IMR-90 (cell line): Measurements from ENCODE around the gene PKD1L1. TPM values are rescaled to one million over a fixed set of nuclear protein-coding genes. Genes with fewer than 3 reads are reported as not detected.

Experiments used
- ATAC-seq: fragments of 200-7000 bp; cut with Tn5 transposase; 2 replicates; pipeline ENCODE4 v1.9.1; 2020; ENCODE audit warnings: low read depth, mild to moderate bottlenecking, moderate library complexity
- BruUV-seq: library from RNA; stranded (reverse); fragments of 400-500 nt; replicated peaks from 2 replicates; lab custom pipeline; 2021; lab: Mats Ljungman, UMichigan
- CTCF ChIA-PET: fragments of 300-600 bp; formaldehyde crosslinking; extraction: SDS; loops from one replicate; lab custom pipeline; 2021; ENCODE audit warnings: antibody characterized with exemption; lab: Yijun Ruan, JAX
- POLR2A ChIA-PET: fragments of 300-600 bp; sonication (Branson Sonifier 250); formaldehyde crosslinking; loops from one replicate; lab custom pipeline; 2022; ENCODE audit warnings: antibody characterized with exemption; ENCODE audit not compliant: unreplicated experiment; lab: Charles Lee
- DNase-seq: peaks from one replicate; pipeline ENCODE4 v3.0.0; 2013
- H2AFZ ChIP-seq: replicated peaks from 2 replicates; pipeline ENCODE3; 2013; ENCODE audit warnings: low read length, mild to moderate bottlenecking; ENCODE audit not compliant: poor library complexity
- H2AK5ac ChIP-seq: 2 replicates; pipeline ENCODE4 v1.6.1; 2013; ENCODE audit warnings: low read depth, low read length, inconsistent platforms
- H2AK9ac ChIP-seq: replicated peaks from 2 replicates; pipeline ENCODE3; 2013; ENCODE audit warnings: mild to moderate bottlenecking, low read depth, low read length, moderate library complexity; ENCODE audit not compliant: poor library complexity
- H2BK120ac ChIP-seq: 2 replicates; pipeline ENCODE4 v1.6.1; 2013; ENCODE audit warnings: low read depth, low read length, inconsistent platforms
- H2BK15ac ChIP-seq: 3 replicates; pipeline ENCODE4 v1.6.1; 2013; ENCODE audit warnings: low read depth, low read length, inconsistent platforms
- H2BK20ac ChIP-seq: 2 replicates; pipeline ENCODE4 v1.6.1; 2013; ENCODE audit warnings: low read depth, mild to moderate bottlenecking, inconsistent platforms, low read length, moderate library complexity
- H2BK5ac ChIP-seq: 2 replicates; pipeline ENCODE4 v1.6.1; 2013; ENCODE audit warnings: mild to moderate bottlenecking, low read depth, low read length, inconsistent platforms; ENCODE audit not compliant: poor library complexity, severe bottlenecking
- H3K14ac ChIP-seq: replicated peaks from 2 replicates; pipeline ENCODE4 v1.6.1; 2013; ENCODE audit warnings: low read depth, low read length, inconsistent platforms
- H3K18ac ChIP-seq: 2 replicates; pipeline ENCODE4 v1.6.1; 2013; ENCODE audit warnings: low read depth, low read length, control low read depth
- H3K23ac ChIP-seq: 2 replicates; pipeline ENCODE4 v1.6.1; 2013; ENCODE audit warnings: low read depth, low read length, inconsistent platforms
- H3K27ac ChIP-seq: 2 replicates; pipeline ENCODE4 v1.5.1; 2013; ENCODE audit warnings: mild to moderate bottlenecking, control low read depth, low read length; ENCODE audit not compliant: insufficient read depth
- H3K27me3 ChIP-seq: 2 replicates; pipeline ENCODE4 v1.6.1; 2013; ENCODE audit warnings: low read length; ENCODE audit not compliant: control insufficient read depth, insufficient read depth
- H3K36me3 ChIP-seq: 2 replicates; pipeline ENCODE4 v1.6.1; 2013; ENCODE audit warnings: low read length, mixed read lengths; ENCODE audit not compliant: control insufficient read depth, insufficient read depth
- H3K4ac ChIP-seq: 2 replicates; pipeline ENCODE4 v1.6.1; 2013; ENCODE audit warnings: low read depth, low read length, inconsistent platforms
- H3K4me1 ChIP-seq: 2 replicates; pipeline ENCODE4 v1.6.1; 2013; ENCODE audit warnings: low read length, mixed read lengths; ENCODE audit not compliant: control insufficient read depth, insufficient read depth
- H3K4me2 ChIP-seq: 2 replicates; pipeline ENCODE4 v1.6.1; 2013; ENCODE audit warnings: low read depth, mild to moderate bottlenecking, control low read depth, low read length, moderate library complexity
- H3K4me3 ChIP-seq: 2 replicates; pipeline ENCODE4 v1.5.1; 2013; ENCODE audit warnings: low read depth, mild to moderate bottlenecking, control low read depth, low read length, moderate library complexity; ENCODE audit not compliant: insufficient read depth
- H3K56ac ChIP-seq: 2 replicates; pipeline ENCODE4 v1.6.1; 2013; ENCODE audit warnings: low read length, inconsistent platforms; ENCODE audit not compliant: insufficient read depth; ENCODE audit errors: extremely low read depth
- H3K79me1 ChIP-seq, 2 experiments: 2 replicates each; pipeline ENCODE4 v1.6.1; 2013; ENCODE audit warnings: low read length in 2 of 2, inconsistent platforms in 1 of 2, low read depth in 1 of 2
- H3K9ac ChIP-seq: 2 replicates; pipeline ENCODE4 v1.6.1; 2013; ENCODE audit warnings: low read depth, low read length, control low read depth
- H3K9me1 ChIP-seq: 2 replicates; pipeline ENCODE4 v1.6.1; 2013; ENCODE audit warnings: low read length, inconsistent platforms; ENCODE audit not compliant: insufficient read depth
- H3K9me3 ChIP-seq: 2 replicates; pipeline ENCODE4 v1.6.1; 2013; ENCODE audit warnings: low read length; ENCODE audit not compliant: control insufficient read depth, insufficient read depth
- H4K20me1 ChIP-seq: 2 replicates; pipeline ENCODE4 v1.6.1; 2013; ENCODE audit warnings: low read length, inconsistent platforms; ENCODE audit not compliant: insufficient read depth
- H4K5ac ChIP-seq: 2 replicates; pipeline ENCODE4 v1.6.1; 2013; ENCODE audit warnings: mild to moderate bottlenecking, low read depth, low read length, control low read depth
- H4K8ac ChIP-seq, 2 experiments: 2 replicates each; pipeline ENCODE4 v1.6.1; 2013; ENCODE audit warnings: low read depth in 2 of 2, low read length in 2 of 2, control low read depth in 1 of 2, inconsistent platforms in 1 of 2
- H4K91ac ChIP-seq: 2 replicates; pipeline ENCODE4 v1.6.1; 2013; ENCODE audit warnings: low read depth, low read length, inconsistent platforms; ENCODE audit not compliant: insufficient read depth
- CEBPB ChIP-seq: IDR thresholded peaks from 2 replicates; pipeline ENCODE4 v1.6.1; 2012; ENCODE audit warnings: low read depth, low read length, improper control_type of control experiment
- CHD1 ChIP-seq: IDR thresholded peaks from 2 replicates; pipeline ENCODE4 v1.6.1; 2012; ENCODE audit warnings: low read depth, low read length, improper control_type of control experiment
- MAZ ChIP-seq: IDR thresholded peaks from 2 replicates; pipeline ENCODE4 v1.6.1; 2012; ENCODE audit warnings: low read depth, mild to moderate bottlenecking, low read length, improper control_type of control experiment, moderate library complexity, borderline replicate concordance
- MXI1 ChIP-seq: IDR thresholded peaks from 2 replicates; pipeline ENCODE4 v1.6.1; 2012; ENCODE audit warnings: low read depth, mild to moderate bottlenecking, low read length, moderate library complexity, borderline replicate concordance
- NFE2L2 ChIP-seq: fragments of 150-350 bp; IDR thresholded peaks from 2 replicates; pipeline ENCODE4 v1.6.1; 2016; ENCODE audit warnings: low read depth, mild to moderate bottlenecking, low read length
- POLR2A ChIP-seq: IDR thresholded peaks from 2 replicates; pipeline ENCODE4 v1.6.1; 2012; ENCODE audit warnings: mild to moderate bottlenecking, low read depth, low read length
- RCOR1 ChIP-seq: IDR thresholded peaks from 2 replicates; pipeline ENCODE4 v1.6.1; 2012; ENCODE audit warnings: mild to moderate bottlenecking, low read length, improper control_type of control experiment; ENCODE audit not compliant: insufficient replicate concordance
- RFX5 ChIP-seq: IDR thresholded peaks from 2 replicates; pipeline ENCODE4 v1.8.0; 2012; ENCODE audit warnings: low read depth, mild to moderate bottlenecking, low read length, moderate library complexity
- dilution Hi-C: fragments of 300-500 bp; cut with HindIII; formaldehyde crosslinking; loops from one replicate; pipeline ENCODE4 v1.14.3; 2018; ENCODE audit warnings: low sequenced_read_pairs; ENCODE audit not compliant: unreplicated experiment
- in situ Hi-C: fragments of 300-500 bp; cut with MboI; formaldehyde crosslinking; loops from 3 replicates; pipeline ENCODE4 v1.14.3; 2019; ENCODE audit warnings: low sequenced_read_pairs, inconsistent platforms, mixed read lengths
- intact Hi-C: fragments of 100-400 bp; cut with micrococcal nuclease; formaldehyde crosslinking; loops from 2 replicates; pipeline ENCODE4 v1.10.0; 2022
- polyA plus RNA-seq, 3 experiments: library from polyadenylated mRNA; depleted of rRNA; stranded (reverse); fragments of >200 nt; gene quantifications; 2 replicates each; pipeline ENCODE4 v1.2.3, GENCODE V29; 2012; ENCODE audit warnings: low replicate concordance in 1 of 3
- total RNA-seq: library from RNA; depleted of rRNA; stranded (reverse); fragments of >200 nt; gene quantifications from 2 replicates; pipeline ENCODE4 v1.2.3, GENCODE V29; 2012
- TF ChIP-seq, protein P1 (sequence below): conservative IDR thresholded peaks from 2 replicates; pipeline ENCODE4 v1.5.1; 2012; ENCODE audit warnings: mild to moderate bottlenecking, low read depth, low read length, improper control_type of control experiment
- TF ChIP-seq, protein P2 (sequence below): fragments of 150-350 bp; IDR thresholded peaks from 2 replicates; pipeline ENCODE4 v1.6.1; 2016; ENCODE audit warnings: low read depth, mild to moderate bottlenecking, low read length, moderate library complexity, borderline replicate concordance

PKD1L1 gene
- total and polyA plus RNA-seq, 2 of the 4 experiments (the other 2 are of a cell fraction), result under 0.01 to 0.15 TPM

DNA sequence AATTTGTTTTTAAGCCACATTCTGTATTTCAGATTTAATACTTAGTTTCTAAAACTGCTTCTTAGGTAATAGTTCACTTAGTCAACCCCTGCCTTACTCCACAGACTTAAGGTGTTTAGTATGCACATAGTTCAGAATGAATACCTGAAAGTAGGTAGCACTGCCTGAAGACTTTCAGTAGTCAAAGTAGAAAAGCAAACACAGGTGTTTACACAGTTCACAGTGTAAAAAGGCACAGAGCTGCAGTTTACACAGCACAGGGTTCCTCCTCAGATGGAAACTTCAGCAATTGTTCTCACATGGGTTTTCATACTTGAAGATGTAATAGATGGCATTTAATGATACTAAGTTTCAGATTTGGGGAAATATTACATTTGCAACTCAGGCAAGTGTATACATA lies 3.1 kb upstream of the PKD1L1 start:
- Histone ChIP-seq H3K36me3 (peaks cover 1% of the 10 kb centered on the region; the same call in 1 of the 2 replicates), H3K56ac (no peak overlapping the region), H3K18ac (no peak overlapping the region), H2BK15ac (no peak overlapping the region), H3K9ac (no peak overlapping the region), H2BK5ac (no peak overlapping the region), H3K4me3 (no peak overlapping the region), H3K23ac (no peak overlapping the region), H3K14ac (no peak overlapping the region), H2AFZ (no peak overlapping the region), H4K8ac (no peak overlapping the region), H2BK120ac (no peak overlapping the region), H4K20me1 (peaks cover 4% of the 10 kb centered on the region; the same call in 1 of the 2 replicates), H3K9me1 (peaks cover 7% of the 10 kb centered on the region), H3K4me2 (no peak overlapping the region), H3K27me3 (no peaks in the 10 kb centered on the region), H4K91ac (no peak overlapping the region), H3K79me1 (peaks cover 6 to 7% of the 10 kb centered on the region in 2 experiments; a peak in 2 of 4 replicates), H3K9me3 (no peaks in the 10 kb centered on the region), H3K27ac (no peak overlapping the region), H2AK9ac (no peak overlapping the region), H4K5ac (no peak overlapping the region), H2BK20ac (no peak overlapping the region), H2AK5ac (no peak overlapping the region), H3K4me1 (peaks cover 4% of the 10 kb centered on the region; the same call in 1 of the 2 replicates), H3K4ac (no peak overlapping the region)
- BruUV-seq, result no TSS peak
- ATAC-seq, result no peak
- ChIA-PET CTCF (no interaction called here), POLR2A (no interaction called here)
- intact Hi-C loops, result no loop called here
- dilution Hi-C loops, result no loop called here
- TF ChIP-seq, protein P1, sequence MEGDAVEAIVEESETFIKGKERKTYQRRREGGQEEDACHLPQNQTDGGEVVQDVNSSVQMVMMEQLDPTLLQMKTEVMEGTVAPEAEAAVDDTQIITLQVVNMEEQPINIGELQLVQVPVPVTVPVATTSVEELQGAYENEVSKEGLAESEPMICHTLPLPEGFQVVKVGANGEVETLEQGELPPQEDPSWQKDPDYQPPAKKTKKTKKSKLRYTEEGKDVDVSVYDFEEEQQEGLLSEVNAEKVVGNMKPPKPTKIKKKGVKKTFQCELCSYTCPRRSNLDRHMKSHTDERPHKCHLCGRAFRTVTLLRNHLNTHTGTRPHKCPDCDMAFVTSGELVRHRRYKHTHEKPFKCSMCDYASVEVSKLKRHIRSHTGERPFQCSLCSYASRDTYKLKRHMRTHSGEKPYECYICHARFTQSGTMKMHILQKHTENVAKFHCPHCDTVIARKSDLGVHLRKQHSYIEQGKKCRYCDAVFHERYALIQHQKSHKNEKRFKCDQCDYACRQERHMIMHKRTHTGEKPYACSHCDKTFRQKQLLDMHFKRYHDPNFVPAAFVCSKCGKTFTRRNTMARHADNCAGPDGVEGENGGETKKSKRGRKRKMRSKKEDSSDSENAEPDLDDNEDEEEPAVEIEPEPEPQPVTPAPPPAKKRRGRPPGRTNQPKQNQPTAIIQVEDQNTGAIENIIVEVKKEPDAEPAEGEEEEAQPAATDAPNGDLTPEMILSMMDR, result no peak
- TF ChIP-seq, protein P2, sequence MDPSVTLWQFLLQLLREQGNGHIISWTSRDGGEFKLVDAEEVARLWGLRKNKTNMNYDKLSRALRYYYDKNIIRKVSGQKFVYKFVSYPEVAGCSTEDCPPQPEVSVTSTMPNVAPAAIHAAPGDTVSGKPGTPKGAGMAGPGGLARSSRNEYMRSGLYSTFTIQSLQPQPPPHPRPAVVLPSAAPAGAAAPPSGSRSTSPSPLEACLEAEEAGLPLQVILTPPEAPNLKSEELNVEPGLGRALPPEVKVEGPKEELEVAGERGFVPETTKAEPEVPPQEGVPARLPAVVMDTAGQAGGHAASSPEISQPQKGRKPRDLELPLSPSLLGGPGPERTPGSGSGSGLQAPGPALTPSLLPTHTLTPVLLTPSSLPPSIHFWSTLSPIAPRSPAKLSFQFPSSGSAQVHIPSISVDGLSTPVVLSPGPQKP, result no peak
- no peak for TF ChIP-seq MXI1
- no peak for TF ChIP-seq POLR2A
- no peak for TF ChIP-seq NFE2L2
- TF ChIP-seq CEBPB, result no peak
- TF ChIP-seq MAZ, result no peak
- TF ChIP-seq RFX5, result no peak
- no peak for TF ChIP-seq CHD1
- TF ChIP-seq RCOR1, result no peak
- in situ Hi-C loops, result no loop called here
- no peak for DNase-seq
